SK-N-SH (cell line): ENCODE measurements around the gene TRAK1. TPM values are rescaled to one million over a fixed set of nuclear protein-coding genes. Genes with fewer than 3 reads are reported as not detected.

ENCODE experiments used
- CTCF ChIA-PET: fragments of 300-600, 350-600 bp; formaldehyde crosslinking; extraction: SDS; loops from one replicate; lab custom pipeline; 2021; lab: Yijun Ruan, JAX
- POLR2A ChIA-PET: fragments of 350-600 bp; sonication (Branson Sonifier 250); formaldehyde crosslinking; extraction: SDS; loops from one replicate; lab custom pipeline; 2020; ENCODE audit warnings: antibody characterized with exemption, inconsistent platforms; lab: Yijun Ruan, JAX
- DNase-seq: peaks from one replicate; pipeline ENCODE4 v3.0.0; 2012
- H2AFZ ChIP-seq: fragments of 200-600 bp; sonication (generic); 2 replicates; pipeline ENCODE4 v1.8.1; 2016; ENCODE audit warnings: antibody characterized with exemption, mild to moderate bottlenecking, low read depth
- H3F3A ChIP-seq: fragments of 200-600 bp; sonication (generic); replicated peaks from 2 replicates; pipeline ENCODE3; 2016; ENCODE audit warnings: antibody characterized with exemption, mild to moderate bottlenecking; ENCODE audit not compliant: insufficient read depth
- H3K27ac ChIP-seq, 2 experiments: fragments of 200-500 bp in 1 of 2; fragments of 200-600 bp in 1 of 2; sonication (Bioruptor generic) in 1 of 2; sonication (generic), shearing (Covaris generic) in 1 of 2; 2 replicates each; pipeline versions ENCODE4 v1.5.1 to v1.6.1; 2014 to 2016; ENCODE audit warnings: low read depth in 2 of 2, inconsistent platforms in 1 of 2, low read length in 1 of 2, mild to moderate bottlenecking in 1 of 2, mixed read lengths in 1 of 2
- H3K27me3 ChIP-seq: fragments of 200-600 bp; sonication (generic), shearing (Covaris generic); 2 replicates; pipeline ENCODE4 v1.6.1; 2016; ENCODE audit warnings: mixed run types; ENCODE audit not compliant: insufficient read depth
- H3K36me3 ChIP-seq, 2 experiments: fragments of 200-500 bp in 1 of 2; fragments of 200-600 bp in 1 of 2; sonication (Bioruptor generic) in 1 of 2; sonication (generic) in 1 of 2; replicated peaks in 1 of 2; 2 replicates each; pipeline versions ENCODE3 to v1.5.1; 2014 to 2016; ENCODE audit warnings: low read length in 1 of 2, mild to moderate bottlenecking in 1 of 2; ENCODE audit not compliant: insufficient read depth in 2 of 2, control insufficient read depth in 1 of 2
- H3K4me1 ChIP-seq, 2 experiments: fragments of 200-500 bp in 1 of 2; fragments of 200-600 bp in 1 of 2; sonication (Bioruptor generic) in 1 of 2; sonication (generic), shearing (Covaris generic) in 1 of 2; 2 replicates each; pipeline versions ENCODE4 v1.5.1 to v1.6.1; 2014 to 2016; ENCODE audit warnings: low read depth in 1 of 2, low read length in 1 of 2, mixed run types in 1 of 2; ENCODE audit not compliant: insufficient read depth in 2 of 2, control insufficient read depth in 1 of 2
- H3K4me2 ChIP-seq: fragments of 200-600 bp; sonication (generic), shearing (Covaris generic); 2 replicates; pipeline ENCODE4 v1.6.1; 2017; ENCODE audit warnings: mixed run types
- H3K4me3 ChIP-seq, 2 experiments: fragments of 200-500 bp in 1 of 2; fragments of 200-600 bp in 1 of 2; sonication (Bioruptor generic) in 1 of 2; sonication (generic), shearing (Covaris generic) in 1 of 2; 2 replicates each; pipeline versions ENCODE4 v1.5.1 to v1.8.1; 2014 to 2016; ENCODE audit warnings: low read depth in 2 of 2, inconsistent platforms in 1 of 2, low read length in 1 of 2, mild to moderate bottlenecking in 1 of 2, mixed read lengths in 1 of 2, moderate library complexity in 1 of 2
- H3K79me2 ChIP-seq: fragments of 200-600 bp; sonication (generic); 2 replicates; pipeline ENCODE4 v1.8.1; 2017; ENCODE audit warnings: mild to moderate bottlenecking; ENCODE audit not compliant: insufficient read depth
- H3K9ac ChIP-seq: fragments of 200-600 bp; sonication (generic); 2 replicates; pipeline ENCODE4 v1.6.1; 2017; ENCODE audit warnings: mixed run types
- H3K9me2 ChIP-seq: fragments of 200-600 bp; sonication (generic); 2 replicates; pipeline ENCODE4 v1.6.1; 2017; ENCODE audit warnings: mixed run types
- H3K9me3 ChIP-seq: fragments of 200-600 bp; sonication (generic); 2 replicates; pipeline ENCODE4 v1.6.1; 2017; ENCODE audit warnings: mixed run types, mild to moderate bottlenecking, moderate library complexity
- H4K20me1 ChIP-seq: fragments of 200-600 bp; sonication (generic); 2 replicates; pipeline ENCODE4 v1.6.1; 2017; ENCODE audit warnings: mild to moderate bottlenecking, mixed run types; ENCODE audit not compliant: insufficient read depth
- GABPA ChIP-seq: IDR thresholded peaks from 2 replicates; pipeline ENCODE4 v1.4.0; 2012; ENCODE audit warnings: low read depth, mild to moderate bottlenecking
- GATA2 ChIP-seq: sonication (generic); formaldehyde crosslinking; IDR thresholded peaks from 2 replicates; pipeline ENCODE4 v1.5.0; 2020; ENCODE audit warnings: mild to moderate bottlenecking, missing genetic modification reagents
- NRF1 ChIP-seq: IDR thresholded peaks from 2 replicates; pipeline ENCODE4 v1.6.1; 2012; ENCODE audit warnings: low read depth, mild to moderate bottlenecking, low read length
- RCOR1 ChIP-seq: fragments of 150-350 bp; IDR thresholded peaks from 2 replicates; pipeline ENCODE4 v1.6.1; 2017; ENCODE audit warnings: antibody characterized with exemption, low read length
- RFX5 ChIP-seq: IDR thresholded peaks from 2 replicates; pipeline ENCODE4 v1.6.1; 2012; ENCODE audit warnings: mild to moderate bottlenecking, improper control_type of control experiment, low read length
- RXRA ChIP-seq: IDR thresholded peaks from 2 replicates; pipeline ENCODE4 v1.4.0; 2012; ENCODE audit warnings: low read depth, mild to moderate bottlenecking, borderline replicate concordance
- SMC3 ChIP-seq: IDR thresholded peaks from 2 replicates; pipeline ENCODE4 v1.6.1; 2012; ENCODE audit warnings: low read depth, low read length, improper control_type of control experiment
- TCF12 ChIP-seq: IDR thresholded peaks from 2 replicates; pipeline ENCODE4 v1.4.0; 2012
- WGBS: methylation state at CpG from one replicate; pipeline ENCODE4 v1.1.6; 2017; ENCODE audit warnings: low lambda C conversion rate; 5-methylcytosine and 5-hydroxymethylcytosine counted together
- polyA plus RNA-seq, 3 experiments: library from polyadenylated mRNA; depleted of rRNA; stranded (reverse); fragments of >200 nt; gene quantifications; 2 replicates each; pipeline ENCODE4 v1.2.3, GENCODE V29; 2012
- TF ChIP-seq, protein P1 (sequence below): fragments of 150-350 bp; IDR thresholded peaks from 2 replicates; pipeline ENCODE4 v1.6.1; 2016; ENCODE audit warnings: mild to moderate bottlenecking, low read depth, low read length
- TF ChIP-seq, protein P2 (sequence below): IDR thresholded peaks from 2 replicates; pipeline ENCODE4 v1.4.0; 2012; ENCODE audit warnings: low read depth, borderline replicate concordance
- TF ChIP-seq, protein P3 (sequence below): fragments of 150-350 bp; IDR thresholded peaks from 2 replicates; pipeline ENCODE4 v1.6.1; 2017; ENCODE audit warnings: antibody characterized with exemption, low read length, low read depth, borderline replicate concordance

TRAK1 gene
- polyA plus RNA-seq, 1 of the 3 experiments (the other 2 are of a cell fraction), result 12.5 TPM

DNA sequence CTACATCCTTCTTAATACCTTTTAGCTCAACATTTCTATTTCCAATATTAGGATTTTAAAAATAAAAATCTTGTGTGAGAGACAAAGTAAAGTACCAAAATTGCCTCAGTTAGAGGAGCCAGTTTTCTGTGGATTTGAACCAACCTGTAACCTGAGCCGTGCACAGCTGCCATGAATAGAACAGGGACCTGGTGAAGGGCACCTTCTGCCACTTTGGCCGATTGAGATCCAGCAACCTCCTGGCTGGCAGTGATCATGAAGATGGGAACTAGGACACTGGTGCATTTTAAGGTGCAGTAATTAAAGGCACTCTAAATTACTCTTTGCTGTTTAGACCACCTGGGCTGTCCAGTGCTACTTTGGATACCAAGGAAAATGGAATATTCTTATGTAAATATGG lies 34.3 kb upstream of the TRAK1 start:
- H3K27ac ChIP-seq, result no peak overlapping the region
- peaks cover 6% of the 10 kb centered on the region for H3K79me2 ChIP-seq
- H3K4me1 ChIP-seq, result peaks cover 4 to 23% of the 10 kb centered on the region in 2 experiments; a peak in 2 of 4 replicates
- no peak for DNase-seq
- no peak overlapping the region for H2AFZ ChIP-seq
- H3F3A ChIP-seq, result peaks cover 17% of the 10 kb centered on the region
- no peaks in the 10 kb centered on the region for H3K9me3 ChIP-seq
- H3K9me2 ChIP-seq, result no peaks in the 10 kb centered on the region
- H3K27me3 ChIP-seq, result no peaks in the 10 kb centered on the region
- H3K4me2 ChIP-seq, result no peak overlapping the region
- no peak overlapping the region for H3K4me3 ChIP-seq
- CTCF ChIA-PET, result interaction anchor here (1.4 kb wide), 1 partner anchor 43 kb away, joined by 5 read pairs; no protein-coding TSS in a partner anchor
- POLR2A ChIA-PET, result no interaction called here
- no peaks in the 10 kb centered on the region for H3K36me3 ChIP-seq
- no peak overlapping the region for H3K9ac ChIP-seq
- 97% methylated on average over 2 of the region's 2 CpGs for WGBS
- TF ChIP-seq, protein P1, sequence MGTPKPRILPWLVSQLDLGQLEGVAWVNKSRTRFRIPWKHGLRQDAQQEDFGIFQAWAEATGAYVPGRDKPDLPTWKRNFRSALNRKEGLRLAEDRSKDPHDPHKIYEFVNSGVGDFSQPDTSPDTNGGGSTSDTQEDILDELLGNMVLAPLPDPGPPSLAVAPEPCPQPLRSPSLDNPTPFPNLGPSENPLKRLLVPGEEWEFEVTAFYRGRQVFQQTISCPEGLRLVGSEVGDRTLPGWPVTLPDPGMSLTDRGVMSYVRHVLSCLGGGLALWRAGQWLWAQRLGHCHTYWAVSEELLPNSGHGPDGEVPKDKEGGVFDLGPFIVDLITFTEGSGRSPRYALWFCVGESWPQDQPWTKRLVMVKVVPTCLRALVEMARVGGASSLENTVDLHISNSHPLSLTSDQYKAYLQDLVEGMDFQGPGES, result no peak
- TF ChIP-seq RCOR1 (no peak), NRF1 (no peak), RXRA (no peak), GABPA (no peak), GATA2 (no peak), TCF12 (no peak), SMC3 (no peak), RFX5 (no peak)
- TF ChIP-seq, protein P2, sequence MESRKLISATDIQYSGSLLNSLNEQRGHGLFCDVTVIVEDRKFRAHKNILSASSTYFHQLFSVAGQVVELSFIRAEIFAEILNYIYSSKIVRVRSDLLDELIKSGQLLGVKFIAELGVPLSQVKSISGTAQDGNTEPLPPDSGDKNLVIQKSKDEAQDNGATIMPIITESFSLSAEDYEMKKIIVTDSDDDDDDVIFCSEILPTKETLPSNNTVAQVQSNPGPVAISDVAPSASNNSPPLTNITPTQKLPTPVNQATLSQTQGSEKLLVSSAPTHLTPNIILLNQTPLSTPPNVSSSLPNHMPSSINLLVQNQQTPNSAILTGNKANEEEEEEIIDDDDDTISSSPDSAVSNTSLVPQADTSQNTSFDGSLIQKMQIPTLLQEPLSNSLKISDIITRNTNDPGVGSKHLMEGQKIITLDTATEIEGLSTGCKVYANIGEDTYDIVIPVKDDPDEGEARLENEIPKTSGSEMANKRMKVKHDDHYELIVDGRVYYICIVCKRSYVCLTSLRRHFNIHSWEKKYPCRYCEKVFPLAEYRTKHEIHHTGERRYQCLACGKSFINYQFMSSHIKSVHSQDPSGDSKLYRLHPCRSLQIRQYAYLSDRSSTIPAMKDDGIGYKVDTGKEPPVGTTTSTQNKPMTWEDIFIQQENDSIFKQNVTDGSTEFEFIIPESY, result no peak
- TF ChIP-seq, protein P3, sequence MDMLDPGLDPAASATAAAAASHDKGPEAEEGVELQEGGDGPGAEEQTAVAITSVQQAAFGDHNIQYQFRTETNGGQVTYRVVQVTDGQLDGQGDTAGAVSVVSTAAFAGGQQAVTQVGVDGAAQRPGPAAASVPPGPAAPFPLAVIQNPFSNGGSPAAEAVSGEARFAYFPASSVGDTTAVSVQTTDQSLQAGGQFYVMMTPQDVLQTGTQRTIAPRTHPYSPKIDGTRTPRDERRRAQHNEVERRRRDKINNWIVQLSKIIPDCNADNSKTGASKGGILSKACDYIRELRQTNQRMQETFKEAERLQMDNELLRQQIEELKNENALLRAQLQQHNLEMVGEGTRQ, result no peak
- no peaks in the 10 kb centered on the region for H4K20me1 ChIP-seq

DNA sequence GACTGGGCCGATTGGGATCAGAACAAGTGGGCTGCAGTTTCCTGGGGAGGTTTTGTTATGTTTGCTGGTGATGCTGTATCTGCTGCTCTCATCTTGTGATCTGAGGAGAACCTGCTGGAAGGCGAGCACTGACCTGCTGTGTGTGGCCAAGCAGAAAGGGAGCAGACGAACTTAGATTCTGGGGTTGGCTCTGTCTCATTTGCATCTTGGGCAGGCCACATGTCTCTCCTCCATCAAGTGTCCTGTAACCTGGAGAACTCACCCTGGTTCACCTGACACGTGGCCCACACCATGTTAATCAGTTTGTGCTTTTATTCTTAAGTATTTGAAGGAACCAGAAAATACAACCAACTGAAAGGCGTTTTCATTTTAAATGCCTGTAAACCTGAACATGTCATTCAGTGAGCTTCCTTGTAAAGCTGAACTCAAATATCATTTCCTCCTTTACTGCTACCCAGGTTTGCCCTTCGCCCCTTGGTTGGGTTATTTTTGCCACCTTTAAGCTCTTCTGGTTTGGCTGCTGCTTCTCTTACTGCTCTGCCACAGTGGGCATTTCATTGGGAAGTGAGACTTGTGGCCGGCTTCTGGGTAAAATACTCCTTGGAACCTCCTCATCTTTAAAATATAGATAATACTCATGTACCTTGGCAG lies 33.5 kb upstream of the TRAK1 start:
- H3K4me1 ChIP-seq, result peaks cover 9 to 18% of the 10 kb centered on the region in 2 experiments; a peak in 2 of 4 replicates
- no peak overlapping the region for H3K27ac ChIP-seq
- H3F3A ChIP-seq, result peaks cover 26% of the 10 kb centered on the region
- H3K36me3 ChIP-seq, result no peaks in the 10 kb centered on the region
- CTCF ChIA-PET, result interaction anchor here (1.0 to 1.2 kb wide), 2 partner anchors 43 to 59 kb away, joined by 3 read pairs; no protein-coding TSS in a partner anchor
- TF ChIP-seq RCOR1, result no peak
- H3K27me3 ChIP-seq, result no peaks in the 10 kb centered on the region
- no peak overlapping the region for H3K4me2 ChIP-seq
- no peak overlapping the region for H3K9ac ChIP-seq
- H3K79me2 ChIP-seq, result peaks cover 6% of the 10 kb centered on the region
- H3K9me3 ChIP-seq, result no peaks in the 10 kb centered on the region
- DNase-seq, result no peak
- no peaks in the 10 kb centered on the region for H4K20me1 ChIP-seq
- H2AFZ ChIP-seq, result no peak overlapping the region
- H3K4me3 ChIP-seq, result no peak overlapping the region
- POLR2A ChIA-PET, result no interaction called here
- no peaks in the 10 kb centered on the region for H3K9me2 ChIP-seq
- 91% methylated on average over 7 of the region's 7 CpGs for WGBS
